GM23338 (cell line): ENCODE data around the gene TMEM59L.

Experiments
- CREB1 ChIP-seq: fragments of 250-450 bp; sonication (Bioruptor Pico); IDR thresholded peaks from 2 replicates; pipeline ENCODE4 v1.5.0; 2020; ENCODE audit warnings: low read depth, mild to moderate bottlenecking, moderate library complexity
- CTCF ChIP-seq, 2 experiments: fragments of 200-600 bp in 1 of 2; sonication (generic) in 1 of 2; conservative IDR thresholded peaks; 2 replicates each; pipeline versions ENCODE4 v1.5.1 to v1.6.1; 2016 to 2017; ENCODE audit warnings: antibody characterized with exemption in 2 of 2, low read depth in 2 of 2, mild to moderate bottlenecking in 2 of 2, moderate library complexity in 1 of 2
- ETS1 ChIP-seq: IDR thresholded peaks from 2 replicates; pipeline ENCODE4 v1.6.1; 2016; ENCODE audit warnings: antibody characterized with exemption
- EZH2 ChIP-seq: fragments of 200-600 bp; sonication (generic); IDR thresholded peaks from one replicate; pipeline ENCODE4 v1.8.0; 2017; ENCODE audit warnings: antibody characterized with exemption, mild to moderate bottlenecking, low read depth; ENCODE audit not compliant: unreplicated experiment
- EZH2phosphoT487 ChIP-seq: fragments of 200-600 bp; sonication (generic); IDR thresholded peaks from one replicate; pipeline ENCODE4 v1.8.1; 2018; ENCODE audit warnings: antibody characterized with exemption; ENCODE audit not compliant: unreplicated experiment
- POLR2AphosphoS5 ChIP-seq: IDR thresholded peaks from 2 replicates; pipeline ENCODE4 v1.6.1; 2016; ENCODE audit warnings: antibody characterized with exemption, low read depth
- REST ChIP-seq: IDR thresholded peaks from one replicate; pipeline ENCODE4 v1.6.1; 2018; ENCODE audit warnings: antibody characterized with exemption; ENCODE audit not compliant: unreplicated experiment
- STAT1 ChIP-seq: IDR thresholded peaks from one replicate; pipeline ENCODE4 v1.6.1; 2016; ENCODE audit warnings: antibody characterized with exemption; ENCODE audit not compliant: unreplicated experiment
- ZNF114 ChIP-seq: fragments of 250-450 bp; sonication (Bioruptor Pico); IDR thresholded peaks from 2 replicates; pipeline ENCODE4 v1.5.0; 2020; ENCODE audit warnings: mild to moderate bottlenecking, moderate library complexity
- ZNF462 ChIP-seq: fragments of 250-450 bp; sonication (Bioruptor Pico); IDR thresholded peaks from 2 replicates; pipeline ENCODE4 v1.5.0; 2020; ENCODE audit warnings: mild to moderate bottlenecking, moderate library complexity

- TF ChIP-seq CTCF (conservative IDR thresholded peaks at IDR 0.05; ENCODE audit: low read depth in 2 of 2) (no peak), REST (no peak), EZH2 (no peak), EZH2phosphoT487 (no peak), POLR2AphosphoS5 (no peak), STAT1 (no peak), ETS1 (no peak), CREB1 (CRISPR knock-in tag) (no peak), ZNF114 (CRISPR knock-in tag) (no peak), ZNF462 (CRISPR knock-in tag) (no peak)
These were observed 41.2 kb downstream of the TMEM59L start for GRCh38 chr19:18653853-18654252.
